Neuronal stem cell (in vitro differentiated cells): ENCODE measurements around the gene GADD45G.

Experiments used
- DNase-seq: peaks from one replicate; pipeline ENCODE4 v3.0.0-alpha.2; 2013; ENCODE audit warnings: low spot score
- H2AFZ ChIP-seq: one replicate; pipeline ENCODE4 v1.6.1; 2013; ENCODE audit warnings: mild to moderate bottlenecking, low read length, inconsistent platforms
- H2AK5ac ChIP-seq: 2 replicates; pipeline ENCODE4 v1.6.1; 2013; ENCODE audit warnings: low read depth, mild to moderate bottlenecking, inconsistent platforms, low read length, moderate library complexity, mixed read lengths
- H2BK120ac ChIP-seq: 2 replicates; pipeline ENCODE4 v1.6.1; 2013; ENCODE audit warnings: low read depth, mild to moderate bottlenecking, inconsistent platforms, low read length, moderate library complexity, mixed read lengths
- H2BK12ac ChIP-seq: one replicate; pipeline ENCODE4 v1.6.1; 2013; ENCODE audit warnings: low read length, inconsistent platforms
- H2BK15ac ChIP-seq: 2 replicates; pipeline ENCODE4 v1.6.1; 2013; ENCODE audit warnings: mild to moderate bottlenecking, low read length, inconsistent platforms, mixed read lengths
- H2BK5ac ChIP-seq: one replicate; pipeline ENCODE4 v1.6.1; 2013; ENCODE audit warnings: inconsistent platforms, mild to moderate bottlenecking, low read length, moderate library complexity
- H3K14ac ChIP-seq: one replicate; pipeline ENCODE4 v1.6.1; 2013; ENCODE audit warnings: low read length, inconsistent platforms
- H3K18ac ChIP-seq: 2 replicates; pipeline ENCODE4 v1.6.1; 2013; ENCODE audit warnings: low read length, inconsistent platforms
- H3K23ac ChIP-seq: 2 replicates; pipeline ENCODE4 v1.6.1; 2013; ENCODE audit warnings: low read depth, mild to moderate bottlenecking, mixed read lengths, low read length, inconsistent platforms; ENCODE audit not compliant: poor library complexity
- H3K27ac ChIP-seq: replicated peaks from 3 replicates; pipeline ENCODE4 v1.5.1; 2013; ENCODE audit warnings: low read length, inconsistent platforms
- H3K27me3 ChIP-seq, 3 experiments: 2 replicates each; pipeline ENCODE4 v1.6.1; 2013; ENCODE audit warnings: low read length in 3 of 3, mild to moderate bottlenecking in 2 of 3, inconsistent platforms in 1 of 3, low read depth in 1 of 3, mixed read lengths in 1 of 3, moderate library complexity in 1 of 3; ENCODE audit not compliant: control insufficient read depth in 3 of 3, insufficient read depth in 3 of 3
- H3K36me3 ChIP-seq, 2 donors: replicated peaks in 1 of 2; 2 replicates each; pipeline ENCODE4 v1.6.1; 2013; ENCODE audit warnings: low read length in 2 of 2; ENCODE audit not compliant: control insufficient read depth in 2 of 2, insufficient read depth in 2 of 2
- H3K4ac ChIP-seq: 2 replicates; pipeline ENCODE4 v1.6.1; 2013; ENCODE audit warnings: inconsistent platforms, mild to moderate bottlenecking, low read length, moderate library complexity
- H3K4me1 ChIP-seq, 2 donors: 1 replicate in 1 of 2; 2 replicates in 1 of 2; pipeline ENCODE4 v1.6.1; 2013; ENCODE audit warnings: low read length in 2 of 2, low read depth in 1 of 2; ENCODE audit not compliant: control insufficient read depth in 2 of 2, insufficient read depth in 1 of 2
- H3K4me2 ChIP-seq: one replicate; pipeline ENCODE4 v1.6.1; 2013; ENCODE audit warnings: mild to moderate bottlenecking, low read length, inconsistent platforms; ENCODE audit not compliant: insufficient read depth, poor library complexity, severe bottlenecking
- H3K4me3 ChIP-seq, 2 donors: 2 replicates each; pipeline ENCODE4 v1.5.1; 2013; ENCODE audit warnings: low read length in 2 of 2, mild to moderate bottlenecking in 2 of 2, inconsistent platforms in 1 of 2, moderate library complexity in 1 of 2
- H3K79me1 ChIP-seq: one replicate; pipeline ENCODE4 v1.6.1; 2013; ENCODE audit warnings: low read depth, mild to moderate bottlenecking, inconsistent platforms, low read length, moderate library complexity
- H3K9ac ChIP-seq: one replicate; pipeline ENCODE4 v1.6.1; 2013; ENCODE audit warnings: mild to moderate bottlenecking, low read depth, low read length, inconsistent platforms; ENCODE audit not compliant: poor library complexity
- H3K9me3 ChIP-seq, 2 donors: replicated peaks in 1 of 2; 2 replicates each; pipeline versions ENCODE3 to v1.6.1; 2013; ENCODE audit warnings: low read length in 2 of 2, mild to moderate bottlenecking in 2 of 2, inconsistent platforms in 1 of 2, low read depth in 1 of 2, mixed read lengths in 1 of 2, moderate library complexity in 1 of 2; ENCODE audit not compliant: control insufficient read depth in 2 of 2, insufficient read depth in 1 of 2
- H4K8ac ChIP-seq: one replicate; pipeline ENCODE4 v1.6.1; 2013; ENCODE audit warnings: low read depth, mild to moderate bottlenecking, inconsistent platforms, low read length, moderate library complexity
- H4K91ac ChIP-seq: one replicate; pipeline ENCODE4 v1.6.1; 2013; ENCODE audit warnings: low read length, low read depth, mild to moderate bottlenecking, inconsistent platforms; ENCODE audit not compliant: poor library complexity
- WGBS, 2 donors: extraction: QIAGEN DNeasy Blood & Tissue Kit; methylation state at CpG; one replicate each; pipeline ENCODE4 v1.1.7; 2013; ENCODE audit warnings: missing lambda C conversion rate in 2 of 2, mixed read lengths in 1 of 2; ENCODE audit not compliant: insufficient read length in 2 of 2, insufficient replicate concordance in 1 of 2; ENCODE audit errors: extremely low coverage in 2 of 2; 5-methylcytosine and 5-hydroxymethylcytosine counted together

GADD45G gene

GRCh38 chr9:89621031-89621430 lies 16.2 kb downstream of the GADD45G start:
- Histone ChIP-seq H2AK5ac (no peak overlapping the region), H3K4ac (no peak overlapping the region), H3K79me1 (no peaks in the 10 kb centered on the region), H3K14ac (no peak overlapping the region), H2BK12ac (no peak overlapping the region), H2BK5ac (no peak overlapping the region), H3K4me2 (no peak overlapping the region), H4K8ac (no peak overlapping the region), H3K4me1 (peaks cover 12 to 15% of the 10 kb centered on the region in 2 donors), H3K27me3 (peaks cover 0 to 51% (median 9%) of the 10 kb centered on the region in 3 experiments), H3K18ac (no peak overlapping the region), H3K9me3 (peaks cover 0 to 2% of the 10 kb centered on the region in 2 donors), H2BK120ac (no peak overlapping the region), H3K27ac (no peak overlapping the region), H3K4me3 (no peak overlapping the region), H2AFZ (no peak overlapping the region), H4K91ac (no peak overlapping the region), H3K36me3 (no peaks in the 10 kb centered on the region), H2BK15ac (no peak overlapping the region), H3K9ac (no peak overlapping the region), H3K23ac (no peak overlapping the region)
- DNase-seq, result no peak
- no CpG with 5 or more reads among the region's 6 CpGs for WGBS, 2 donors

GRCh38 chr9:89621676-89622075 lies 16.9 kb downstream of the GADD45G start:
- H2BK12ac ChIP-seq, result no peak overlapping the region
- DNase-seq, result no peak
- no peak overlapping the region for H3K4me3 ChIP-seq
- H3K36me3 ChIP-seq, result no peaks in the 10 kb centered on the region
- H3K79me1 ChIP-seq, result no peaks in the 10 kb centered on the region
- no peak overlapping the region for H3K9ac ChIP-seq
- H3K18ac ChIP-seq, result peak overlapping the region; percentile 35
- no peak overlapping the region for H2BK120ac ChIP-seq
- no peak overlapping the region for H2AFZ ChIP-seq
- H3K23ac ChIP-seq, result no peak overlapping the region
- H2BK5ac ChIP-seq, result no peak overlapping the region
- peaks cover 0 to 45% (median 9%) of the 10 kb centered on the region in 3 experiments for H3K27me3 ChIP-seq
- peaks cover 0 to 2% of the 10 kb centered on the region in 2 donors for H3K9me3 ChIP-seq
- H3K4me2 ChIP-seq, result no peak overlapping the region
- no peak overlapping the region for H2AK5ac ChIP-seq
- H3K27ac ChIP-seq, result no peak overlapping the region
- no peak overlapping the region for H3K4ac ChIP-seq
- no peak overlapping the region for H4K91ac ChIP-seq
- peaks cover 12 to 17% of the 10 kb centered on the region in 2 donors for H3K4me1 ChIP-seq
- no CpG with 5 or more reads among the region's 4 CpGs for WGBS, 2 donors
- H2BK15ac ChIP-seq, result no peak overlapping the region
- no peak overlapping the region for H4K8ac ChIP-seq
- no peak overlapping the region for H3K14ac ChIP-seq

DNA sequence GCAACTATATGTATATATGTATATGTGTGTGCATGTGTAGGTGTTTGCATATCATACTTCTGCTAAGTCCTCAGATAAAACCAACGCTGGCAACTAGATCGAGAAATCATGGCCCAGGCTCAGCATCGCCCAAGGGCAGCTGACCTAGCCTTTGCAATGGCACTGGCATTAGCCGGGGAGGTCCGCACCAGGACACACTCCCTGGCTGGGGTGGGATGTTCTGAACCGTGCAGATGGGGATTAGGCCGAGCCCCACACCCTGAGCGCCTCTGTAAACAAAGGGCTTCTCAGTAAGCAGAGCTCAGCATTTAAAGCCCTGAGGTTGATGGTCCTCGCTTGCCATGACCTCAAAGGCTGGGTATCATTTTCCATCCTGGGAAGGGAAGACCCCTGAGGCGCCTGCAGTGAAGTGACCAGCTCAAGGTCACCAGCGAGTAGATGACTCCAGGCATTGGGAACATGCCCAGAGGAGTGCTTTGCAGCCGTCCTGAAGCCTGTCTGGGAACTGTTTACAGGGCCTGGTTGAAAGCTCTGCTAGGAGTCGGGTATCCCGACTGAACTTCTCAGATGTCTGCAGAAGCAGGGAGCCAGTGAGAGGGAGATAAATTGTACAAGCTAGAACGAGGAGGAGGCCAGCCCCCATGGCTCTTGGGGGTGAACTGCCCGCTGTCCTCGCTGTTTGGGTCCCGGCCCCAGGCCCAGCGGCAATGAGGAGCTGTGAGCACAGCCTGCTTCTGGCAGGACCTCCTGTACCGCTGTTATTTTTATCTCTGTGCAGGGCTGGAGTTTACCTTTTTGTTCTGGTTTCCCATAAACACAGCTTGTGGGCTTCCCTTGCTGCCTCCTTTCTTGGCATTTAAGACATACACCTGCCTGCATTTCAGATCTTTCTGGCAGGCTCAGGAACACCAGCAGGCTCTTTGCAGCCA lies 18.4 kb downstream of the GADD45G start:
- peaks cover 0 to 2% of the 10 kb centered on the region in 2 donors for H3K9me3 ChIP-seq
- H2AFZ ChIP-seq, result no peak overlapping the region
- no peaks in the 10 kb centered on the region for H3K36me3 ChIP-seq
- no peak overlapping the region for H3K4me3 ChIP-seq
- no peak overlapping the region for H3K23ac ChIP-seq
- no peak overlapping the region for H2BK120ac ChIP-seq
- no peak overlapping the region for H3K9ac ChIP-seq
- no CpG with 5 or more reads among the region's 20 CpGs for WGBS, 2 donors
- H4K8ac ChIP-seq, result no peak overlapping the region
- no peaks in the 10 kb centered on the region for H3K79me1 ChIP-seq
- H2BK5ac ChIP-seq, result no peak overlapping the region
- no peak overlapping the region for H3K4me2 ChIP-seq
- no peak overlapping the region for H2AK5ac ChIP-seq
- H3K4me1 ChIP-seq, result peaks cover 12 to 18% of the 10 kb centered on the region in 2 donors
- H3K18ac ChIP-seq, result no peak overlapping the region
- no peak overlapping the region for H2BK12ac ChIP-seq
- H2BK15ac ChIP-seq, result no peak overlapping the region
- H3K27me3 ChIP-seq, result peaks cover 0 to 43% (median 9%) of the 10 kb centered on the region in 3 experiments
- no peak overlapping the region for H3K4ac ChIP-seq
- no peak overlapping the region for H4K91ac ChIP-seq
- H3K14ac ChIP-seq, result no peak overlapping the region
- no peak overlapping the region for H3K27ac ChIP-seq
- no peak for DNase-seq

GRCh38 chr9:89623925-89624420 lies 19.2 kb downstream of the GADD45G start:
- H3K23ac ChIP-seq, result no peak overlapping the region
- no peak overlapping the region for H3K4me3 ChIP-seq
- WGBS, 2 donors, result no CpG with 5 or more reads among the region's 11 CpGs
- peaks cover 12 to 18% of the 10 kb centered on the region in 2 donors for H3K4me1 ChIP-seq
- H3K9me3 ChIP-seq, result peaks cover 0 to 2% of the 10 kb centered on the region in 2 donors
- no peak overlapping the region for H4K8ac ChIP-seq
- no peak for DNase-seq
- H2BK12ac ChIP-seq, result no peak overlapping the region
- no peak overlapping the region for H2AK5ac ChIP-seq
- no peak overlapping the region for H2BK5ac ChIP-seq
- no peak overlapping the region for H3K27ac ChIP-seq
- H3K27me3 ChIP-seq, result peaks cover 0 to 47% (median 9%) of the 10 kb centered on the region in 3 experiments
- H3K14ac ChIP-seq, result no peak overlapping the region
- no peak overlapping the region for H3K4ac ChIP-seq
- H2BK15ac ChIP-seq, result no peak overlapping the region
- H3K4me2 ChIP-seq, result no peak overlapping the region
- no peaks in the 10 kb centered on the region for H3K36me3 ChIP-seq
- H3K9ac ChIP-seq, result no peak overlapping the region
- no peaks in the 10 kb centered on the region for H3K79me1 ChIP-seq
- H4K91ac ChIP-seq, result no peak overlapping the region
- no peak overlapping the region for H3K18ac ChIP-seq
- H2BK120ac ChIP-seq, result no peak overlapping the region
- H2AFZ ChIP-seq, result no peak overlapping the region
